IPS DF 4.7 (cell line): Measurements from ENCODE around the gene IL11.
"Not testable (repeated sequence)": the region's sequence is repeated elsewhere in the genome, so short reads cannot be mapped to it uniquely, and the experiment has no call there.

ENCODE experiments used
- DNase-seq: peaks from one replicate; pipeline ENCODE4 v3.0.0-alpha.2; 2013; ENCODE audit warnings: low spot score; ENCODE audit errors: extremely low read depth

The IL11 gene

DNA sequence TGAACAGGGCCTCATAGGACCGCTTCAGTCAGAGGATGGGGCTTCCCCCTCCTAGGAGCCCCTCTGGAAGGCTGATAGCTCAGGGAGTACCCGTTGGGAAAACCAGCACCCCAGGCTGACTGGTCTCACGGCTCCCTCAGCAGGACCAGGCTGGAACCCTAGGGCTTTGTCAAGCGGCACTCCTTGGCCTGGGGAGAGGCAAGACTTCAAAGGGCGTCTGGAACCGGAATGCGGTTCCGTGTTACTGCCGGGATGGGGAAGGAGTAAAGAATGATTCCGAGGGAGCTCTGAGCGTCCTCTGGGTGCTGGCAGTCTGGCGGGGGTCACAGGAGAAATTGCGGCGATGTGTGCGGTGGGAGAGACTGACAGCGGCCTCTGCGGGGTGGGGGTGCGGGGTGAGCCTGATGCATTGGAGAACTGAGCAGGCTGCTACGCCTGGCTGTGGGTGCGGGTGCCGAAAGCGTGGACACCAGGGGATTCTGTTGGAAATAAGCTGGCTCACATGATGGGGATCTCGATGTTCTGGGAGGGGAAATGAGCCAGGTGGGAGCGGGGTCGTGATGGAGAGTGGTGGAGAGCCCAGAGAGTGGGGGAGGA lies 17.6 kb downstream of the IL11 start:
- no peak for DNase-seq

DNA sequence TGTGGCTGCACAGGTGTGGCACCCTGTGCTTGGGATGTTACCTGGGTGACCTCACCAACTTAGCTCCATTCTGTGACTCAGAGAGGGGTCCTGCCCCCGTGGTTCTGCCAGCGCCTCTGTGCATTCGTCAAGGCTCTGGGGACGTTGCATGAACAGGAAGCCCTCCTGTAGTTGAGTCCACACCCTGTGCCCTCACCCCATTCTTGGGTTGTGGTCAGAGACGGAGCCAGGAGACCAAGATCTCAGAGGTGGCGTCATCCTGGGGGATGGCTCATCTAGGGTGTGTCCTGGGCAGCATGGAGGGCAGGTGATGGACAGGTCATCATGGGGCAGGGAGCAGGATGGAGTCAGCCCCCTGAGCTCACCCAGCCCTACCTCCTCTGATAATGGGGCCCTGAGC lies 18.2 kb downstream of the IL11 start:
- no peak for DNase-seq

DNA sequence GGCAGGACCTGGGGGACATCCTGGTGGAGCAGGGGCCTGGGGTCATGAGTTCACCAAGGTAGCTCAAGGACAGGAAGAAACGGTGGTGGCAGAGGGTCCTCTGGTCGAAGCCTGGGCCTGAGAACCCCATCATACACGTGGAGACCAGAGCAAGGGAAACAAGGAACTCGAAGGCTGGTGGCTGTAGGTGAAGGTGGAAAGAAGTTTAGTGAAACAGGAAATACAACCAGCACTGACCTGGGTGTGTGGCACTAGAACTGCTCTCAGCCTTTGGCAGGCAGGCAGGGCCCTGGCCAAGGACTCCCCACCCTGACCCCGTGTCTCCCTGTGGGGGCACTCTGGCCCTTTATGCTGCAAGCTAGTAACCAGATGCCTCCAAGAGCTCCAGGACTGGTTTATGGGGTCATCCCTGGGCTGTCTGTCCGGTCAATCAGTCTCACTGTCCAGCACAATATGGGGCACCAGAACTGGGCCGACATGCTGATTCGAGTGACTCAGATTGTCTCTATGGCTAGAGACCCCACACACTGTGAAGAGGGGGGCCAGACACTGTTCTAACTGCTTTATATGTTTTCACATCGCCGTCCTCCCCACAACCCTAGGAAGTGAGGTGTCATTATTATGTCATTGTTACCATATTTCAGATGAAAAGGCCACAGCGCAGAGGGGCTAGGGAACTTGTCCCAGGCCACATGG lies 19.5 kb downstream of the IL11 start:
- DNase-seq, result no peak

DNA sequence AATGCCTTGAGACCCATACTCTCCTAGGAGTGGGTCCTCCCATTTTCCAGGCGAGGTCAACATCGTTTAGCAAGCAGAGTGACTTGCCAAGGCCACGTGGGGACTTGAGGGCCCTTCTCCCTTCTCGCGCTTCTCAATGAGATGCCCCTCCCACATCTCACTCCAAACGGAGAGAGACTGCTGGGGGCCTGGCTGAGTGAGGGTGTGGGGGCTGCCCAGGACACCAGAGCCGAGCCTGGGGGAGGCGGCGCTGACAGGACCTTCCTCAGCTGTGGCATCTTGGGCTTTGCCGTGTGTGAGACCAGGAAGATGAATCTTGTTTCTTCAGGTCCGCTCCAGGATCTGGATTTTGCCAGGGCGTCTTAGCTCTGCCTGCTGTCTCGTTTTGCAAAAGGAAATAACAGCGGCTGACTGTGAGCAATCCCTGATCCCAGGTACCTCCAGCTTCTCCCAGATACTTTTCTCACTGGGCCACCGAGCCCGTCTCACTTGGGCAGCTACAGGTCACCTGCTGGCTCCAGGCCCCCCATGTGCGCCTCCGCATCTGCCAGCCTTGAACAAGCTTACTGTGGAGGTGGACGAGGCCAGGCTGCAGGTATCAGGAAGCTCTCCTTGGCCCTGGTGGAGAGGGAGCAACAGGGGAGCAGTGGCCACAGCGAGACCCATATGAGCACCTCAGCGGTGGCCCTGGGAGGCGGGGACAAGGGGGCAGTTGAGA lies 21.8 kb downstream of the IL11 start:
- no peak for DNase-seq

DNA sequence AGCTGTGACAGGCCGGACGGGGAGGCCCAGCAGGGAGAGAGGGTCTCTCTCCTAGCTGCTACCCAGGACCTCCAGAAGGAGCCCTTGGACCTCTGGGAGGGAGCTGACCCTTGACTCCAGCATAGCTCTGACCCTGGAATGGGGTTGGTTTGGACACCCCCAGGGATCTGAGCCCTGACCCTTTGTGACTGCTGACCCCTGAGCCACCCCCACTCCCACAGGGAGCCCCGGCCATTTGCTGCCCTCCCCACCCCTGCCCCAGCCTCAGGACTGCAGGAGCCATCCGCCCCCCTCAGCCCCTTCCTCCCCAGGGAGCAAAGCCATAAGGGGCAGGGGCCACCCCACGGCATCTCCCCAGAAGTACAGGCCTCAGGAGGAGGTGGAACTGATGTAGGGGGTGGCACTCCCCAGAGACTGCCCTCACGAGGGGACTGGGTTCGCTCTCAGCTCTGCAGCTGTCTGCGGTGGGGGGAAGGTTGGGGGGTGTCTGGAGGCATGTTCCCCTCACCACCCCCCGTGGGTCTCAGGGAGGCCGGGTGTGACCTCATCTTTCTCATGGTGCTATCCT lies 22.7 kb downstream of the IL11 start:
- DNase-seq, result no peak

- DNase-seq, result no peak
These were observed 23.4 kb downstream of the IL11 start for GRCh38 chr19:55346725-55347441.

DNA sequence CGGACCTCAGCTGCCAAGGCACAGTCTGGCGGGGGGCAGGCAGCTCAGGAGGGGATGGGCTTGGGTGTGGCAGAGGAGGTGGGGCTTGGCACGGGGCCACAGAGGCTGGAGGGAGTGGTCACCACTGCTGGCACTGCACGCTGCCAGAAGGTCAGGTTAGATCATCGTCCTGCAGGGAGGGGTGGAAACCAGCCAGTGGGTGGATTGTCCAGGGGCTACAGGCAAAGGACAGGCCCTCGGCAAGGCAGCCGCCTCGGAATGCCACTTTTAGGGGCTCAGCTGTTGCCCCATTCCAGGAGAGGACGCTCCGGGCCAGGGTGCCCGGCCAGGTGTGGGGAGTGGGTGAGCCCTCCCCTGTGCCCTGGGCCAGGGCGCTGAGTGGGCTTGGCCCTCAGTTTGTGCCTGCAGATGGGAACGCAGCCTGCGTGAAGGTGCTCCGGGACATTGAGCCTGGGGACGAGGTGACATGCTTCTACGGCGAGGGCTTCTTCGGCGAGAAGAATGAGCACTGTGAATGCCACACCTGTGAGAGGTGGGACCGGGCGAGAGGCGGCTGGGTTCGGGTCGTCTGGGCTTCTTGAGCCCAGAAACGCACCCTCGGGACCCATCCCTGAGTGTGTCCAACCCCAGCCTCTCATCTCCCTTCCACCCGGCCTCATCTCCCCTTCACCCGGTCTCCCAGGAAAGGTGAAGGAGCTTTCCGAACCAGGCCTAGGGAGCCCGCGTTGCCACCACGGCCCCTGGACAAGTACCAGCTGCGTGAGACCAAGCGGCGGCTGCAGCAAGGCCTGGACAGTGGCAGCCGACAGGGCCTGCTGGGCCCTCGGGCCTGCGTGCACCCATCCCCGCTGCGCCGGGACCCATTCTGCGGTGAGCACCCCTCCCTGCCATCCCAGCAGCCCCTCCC lies 24.2 kb downstream of the IL11 start:
- DNase-seq, result no peak

DNA sequence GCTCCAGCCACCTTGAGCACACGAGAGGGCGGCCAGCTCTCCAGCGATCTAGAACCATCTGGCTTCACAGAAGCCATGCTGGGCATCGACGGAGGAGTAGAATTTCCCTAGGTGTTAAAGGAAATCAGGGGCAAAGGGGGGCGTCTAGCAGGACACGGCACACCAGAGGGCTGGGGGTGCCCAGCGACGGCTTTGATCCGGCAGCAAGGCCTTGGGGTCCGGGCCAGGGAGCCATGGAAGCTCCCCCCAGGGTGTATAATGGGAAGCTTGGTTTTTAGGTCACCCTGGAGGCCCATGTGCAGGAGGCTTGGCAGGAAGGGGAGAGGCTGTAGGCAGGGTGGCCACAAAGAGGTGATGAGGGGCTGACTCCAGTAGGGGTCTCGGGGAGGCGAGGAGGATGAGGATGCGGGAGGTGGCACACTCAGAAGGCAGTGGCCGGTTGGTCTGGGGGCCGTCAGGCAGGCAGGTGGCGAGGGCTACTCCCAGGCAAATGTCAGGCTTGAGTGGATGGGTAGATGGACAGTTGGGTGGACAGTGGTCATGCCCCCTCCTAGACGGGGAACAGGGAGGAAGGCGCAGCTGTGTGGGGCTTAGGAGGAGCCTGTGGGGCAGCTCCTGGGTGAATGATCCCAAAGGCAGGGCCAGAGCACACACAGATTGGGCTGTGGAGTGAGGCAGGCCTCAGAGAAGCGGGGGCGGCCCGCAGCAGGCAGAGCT lies 25.0 kb downstream of the IL11 start:
- no peak for DNase-seq

- DNase-seq, result no peak
These were observed 25.8 kb downstream of the IL11 start for GRCh38 chr19:55344444-55344843.

DNA sequence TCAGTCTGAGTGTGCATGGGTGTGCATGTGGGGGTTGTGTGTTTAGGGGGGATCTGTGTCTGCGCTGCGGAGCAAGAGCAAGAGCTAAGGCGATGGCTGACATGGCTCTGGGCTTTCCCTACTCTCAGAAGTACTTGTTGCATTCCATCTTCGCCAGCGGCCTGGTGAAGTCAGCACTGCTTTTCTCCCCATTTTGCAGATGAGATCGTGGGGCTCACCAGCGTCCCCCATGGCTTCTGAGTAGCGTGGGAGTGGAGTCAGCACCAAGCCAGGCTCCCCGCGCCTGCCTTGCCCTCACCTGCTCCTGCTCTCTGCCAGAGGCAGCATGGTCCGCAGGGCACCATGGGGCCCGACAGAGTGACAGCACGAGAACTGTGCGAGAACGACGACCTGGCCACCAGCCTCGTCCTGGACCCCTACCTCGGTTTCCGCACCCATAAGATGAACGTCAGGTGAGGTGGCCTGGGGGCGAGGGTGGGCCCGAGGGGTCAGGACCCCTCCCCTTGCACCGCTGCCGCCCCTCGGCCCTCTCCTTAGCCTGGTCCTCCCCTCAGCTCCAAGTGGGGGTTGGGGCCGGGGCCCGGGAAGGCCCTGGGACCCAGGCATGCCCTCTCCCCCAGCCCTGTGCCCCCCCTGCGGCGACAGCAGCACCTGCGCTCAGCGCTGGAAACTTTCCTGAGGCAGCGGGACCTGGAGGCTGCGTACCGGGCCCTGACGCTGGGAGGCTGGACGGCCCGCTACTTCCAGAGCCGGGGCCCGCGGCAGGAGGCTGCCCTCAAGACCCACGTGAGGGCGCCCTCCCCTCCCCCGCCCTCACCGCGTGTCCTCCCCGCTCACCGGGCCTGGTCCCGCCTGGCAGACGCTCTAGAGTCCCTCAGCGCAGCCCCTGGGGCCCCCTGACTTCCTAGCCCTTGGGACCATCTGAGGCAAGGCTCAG lies 28.4 kb downstream of the IL11 start:
- no peak for DNase-seq

- DNase-seq, result no peak
These were observed 29.1 kb downstream of the IL11 start for GRCh38 chr19:55341171-55341588.

GRCh38 chr19:55340784-55341147 lies 29.5 kb downstream of the IL11 start:
- no peak for DNase-seq

- no peak for DNase-seq
These were observed 30.1 kb downstream of the IL11 start for GRCh38 chr19:55339889-55340783.

- peak; percentile 100 for DNase-seq
These were observed 31.0 kb downstream of the IL11 start, which contains the start of gene KMT5C for GRCh38 chr19:55339105-55339888. KMT5C (plus strand) TSS chr19:55339876; CDS start chr19:55341937, 2,061 bp downstream.

- DNase-seq, result no peak
These were observed 34.2 kb downstream of the IL11 start for GRCh38 chr19:55336101-55336500.

GRCh38 chr19:55333870-55334269 lies 36.4 kb downstream of the IL11 start:
- no peak for DNase-seq

GRCh38 chr19:55329791-55330190 lies 40.5 kb downstream of the IL11 start:
- DNase-seq, result not testable (repeated sequence)
